Keratinocyte (primary cell): ENCODE results near the gene MED26. TPM values are rescaled to one million over a fixed set of nuclear protein-coding genes. Genes with fewer than 3 reads are reported as not detected.
A peak's percentile ranks its signal among the peaks of the same experiment; 100 is the strongest.

ENCODE experiments used
- DNase-seq: peaks from one replicate; pipeline ENCODE4 v3.0.0-alpha.2; 2011; ENCODE audit warnings: low read depth, missing footprints, low spot score
- FAIRE-seq: peaks from 2 replicates; lab custom pipeline; 2011; peaks lifted over from hg19 to GRCh38; lab: Jason Lieb, UNC
- H2AFZ ChIP-seq: 2 replicates; pipeline ENCODE4 v1.6.0; 2012; ENCODE audit warnings: low read length, control low read depth, inconsistent platforms; ENCODE audit not compliant: control insufficient read depth
- H3K27ac ChIP-seq: 2 replicates; pipeline ENCODE4 v1.5.1; 2011; ENCODE audit warnings: low read length; ENCODE audit not compliant: control insufficient read depth, insufficient read depth
- H3K27me3 ChIP-seq: 3 replicates; pipeline ENCODE4 v1.6.0; 2011; ENCODE audit warnings: low read length; ENCODE audit not compliant: control insufficient read depth, insufficient read depth; ENCODE audit errors: extremely low read depth
- H3K36me3 ChIP-seq, 2 experiments: 2 replicates in 1 of 2; 3 replicates in 1 of 2; pipeline ENCODE4 v1.5.1; 2011; ENCODE audit warnings: low read length in 2 of 2, mild to moderate bottlenecking in 1 of 2; ENCODE audit not compliant: control insufficient read depth in 2 of 2, insufficient read depth in 2 of 2; ENCODE audit errors: extremely low read depth in 1 of 2
- H3K4me1 ChIP-seq: 3 replicates; pipeline ENCODE4 v1.5.1; 2011; ENCODE audit warnings: low read length; ENCODE audit not compliant: control insufficient read depth, insufficient read depth; ENCODE audit errors: extremely low read depth
- H3K4me2 ChIP-seq: 3 replicates; pipeline ENCODE4 v1.6.0; 2011; ENCODE audit warnings: low read depth, low read length; ENCODE audit not compliant: control insufficient read depth, insufficient read depth; ENCODE audit errors: extremely low read depth
- H3K4me3 ChIP-seq, 3 experiments: fragments of 200-600 bp in 1 of 3; sonication (generic) in 1 of 3; 2 replicates in 2 of 3; 3 replicates in 1 of 3; pipeline ENCODE4 v1.5.1; 2011 to 2016; ENCODE audit warnings: low read length in 3 of 3, mild to moderate bottlenecking in 3 of 3, control low read depth in 2 of 3, inconsistent platforms in 1 of 3, low read depth in 1 of 3, mixed read lengths in 1 of 3, mixed run types in 1 of 3, moderate library complexity in 1 of 3; ENCODE audit not compliant: control insufficient read depth in 2 of 3, insufficient read depth in 2 of 3; ENCODE audit errors: extremely low read depth in 1 of 3
- H3K79me2 ChIP-seq: 2 replicates; pipeline ENCODE4 v1.6.0; 2012; ENCODE audit warnings: low read length; ENCODE audit not compliant: control insufficient read depth, insufficient read depth
- H3K9ac ChIP-seq: 3 replicates; pipeline ENCODE4 v1.6.0; 2011; ENCODE audit warnings: low read length; ENCODE audit not compliant: control insufficient read depth, insufficient read depth; ENCODE audit errors: extremely low read depth
- H3K9me1 ChIP-seq: 3 replicates; pipeline ENCODE4 v1.6.0; 2011; ENCODE audit warnings: low read length; ENCODE audit not compliant: control insufficient read depth, insufficient read depth; ENCODE audit errors: extremely low read depth
- H3K9me3 ChIP-seq: 2 replicates; pipeline ENCODE4 v1.5.1; 2012; ENCODE audit warnings: low read depth, low read length; ENCODE audit not compliant: control insufficient read depth
- H4K20me1 ChIP-seq: 3 replicates; pipeline ENCODE4 v1.6.0; 2011; ENCODE audit warnings: low read length; ENCODE audit not compliant: control insufficient read depth, insufficient read depth; ENCODE audit errors: extremely low read depth
- CTCF ChIP-seq, 3 experiments: IDR thresholded peaks in 1 of 3; conservative IDR thresholded peaks in 1 of 3; optimal IDR thresholded peaks in 1 of 3; 2 replicates in 2 of 3; 3 replicates in 1 of 3; pipeline versions ENCODE3 to v1.5.1; 2011; ENCODE audit warnings: low read length in 3 of 3, mild to moderate bottlenecking in 3 of 3, moderate library complexity in 2 of 3, control low read depth in 1 of 3, inconsistent platforms in 1 of 3; ENCODE audit not compliant: insufficient read depth in 2 of 3; ENCODE audit errors: extremely low read depth in 1 of 3
- EZH2 ChIP-seq: IDR thresholded peaks from one replicate; pipeline ENCODE4 v1.6.1; 2012; ENCODE audit warnings: inconsistent platforms, mild to moderate bottlenecking, low read length, moderate library complexity
- dilution Hi-C: fragments of 300-500 bp; cut with MboI; formaldehyde crosslinking; loops from one replicate; pipeline ENCODE4 v1.7.0; 2020; ENCODE audit warnings: low sequenced_read_pairs; ENCODE audit not compliant: extremely low pct_ligation_motif_present
- polyA plus RNA-seq, 5 experiments: library from polyadenylated mRNA; depleted of rRNA in 3 of 5; stranded (reverse) in 3 of 5; stranded (forward) in 1 of 5; unstranded in 1 of 5; fragments of >200 nt; gene quantifications; 1 replicate in 1 of 5; 2 replicates in 3 of 5; 3 replicates in 1 of 5; pipeline versions ENCODE4 v1.2.1 to v1.2.3, GENCODE V29; 2011 to 2012; ENCODE audit warnings: missing spikeins in 2 of 5, low read depth in 1 of 5, low replicate concordance in 1 of 5

The MED26 gene
- polyA plus RNA-seq, 1 donor (not counting 4 experiments of a cell fraction or from before 2014, with no cell fraction given), result 4.7 TPM

GRCh38 chr19:16628984-16629691 is 1.1 kb upstream of the MED26 start:
- DNase-seq (no peak), FAIRE-seq (no peak)
- Histone ChIP-seq H4K20me1 (peaks cover 5% of the 10 kb centered on the region), H3K27ac (peak overlapping the region; percentile 81), H3K9me1 (no peaks in the 10 kb centered on the region), H3K9me3 (no peaks in the 10 kb centered on the region), H3K27me3 (no peaks in the 10 kb centered on the region), H3K36me3 (peaks cover 12 to 17% of the 10 kb centered on the region in 2 experiments), H3K4me1 (peaks cover 17% of the 10 kb centered on the region), H3K4me3 (peak overlapping the region; percentile 81 to 100 (median 84)), H3K9ac (peak overlapping the region; percentile 90), H3K79me2 (peaks cover 38% of the 10 kb centered on the region), H2AFZ (peak overlapping the region; percentile 86), H3K4me2 (peak overlapping the region; percentile 97)
- dilution Hi-C loops, result no loop called here
- no peak for TF ChIP-seq CTCF (optimal IDR thresholded peaks at IDR 0.05 in 1 of 3, IDR thresholded peaks at IDR 0.05 in 1 of 3, conservative IDR thresholded peaks at IDR 0.05 in 1 of 3; ENCODE audit: extremely low read depth in 1 of 3, insufficient read depth in 2 of 3, low read length in 3 of 3)
- no peak for TF ChIP-seq EZH2

GRCh38 chr19:16627928-16628182 is 149 bp downstream of the MED26 start:
- dilution Hi-C loops, result no loop called here
- FAIRE-seq (no peak), DNase-seq (no peak)
- Histone ChIP-seq H4K20me1 (peaks cover 14% of the 10 kb centered on the region), H3K36me3 (peaks cover 17 to 22% of the 10 kb centered on the region in 2 experiments), H3K4me2 (no peak overlapping the region), H3K9me1 (no peaks in the 10 kb centered on the region), H3K27ac (peak overlapping the region; percentile 84), H3K4me3 (peak overlapping the region; percentile 80 to 100 (median 96)), H3K9ac (peak overlapping the region; percentile 97), H3K9me3 (no peaks in the 10 kb centered on the region), H3K4me1 (peaks cover 17% of the 10 kb centered on the region), H2AFZ (no peak overlapping the region), H3K27me3 (no peaks in the 10 kb centered on the region), H3K79me2 (peaks cover 49% of the 10 kb centered on the region)
- TF ChIP-seq CTCF (optimal IDR thresholded peaks at IDR 0.05 in 1 of 3, IDR thresholded peaks at IDR 0.05 in 1 of 3, conservative IDR thresholded peaks at IDR 0.05 in 1 of 3; ENCODE audit: extremely low read depth in 1 of 3, insufficient read depth in 2 of 3, low read length in 3 of 3) (no peak), EZH2 (no peak)
